CD4-positive, alpha-beta T cell (primary cell): ENCODE data around the gene KRTAP10-8. TPM values are rescaled to one million over a fixed set of nuclear protein-coding genes. Genes with fewer than 3 reads are reported as not detected.

Experiments used
- ATAC-seq: fragments of 200-7000 bp; cut with Tn5 transposase; one replicate; pipeline ENCODE4 v1.10.0; 2022; ENCODE audit warnings: mild to moderate bottlenecking; ENCODE audit not compliant: poor library complexity
- CTCF ChIA-PET: fragments of 350-600 bp; sonication (Branson Sonifier 250); formaldehyde crosslinking; loops from one replicate; lab custom pipeline; 2021; ENCODE audit warnings: antibody characterized with exemption, inconsistent platforms; lab: Charles Lee
- POLR2A ChIA-PET: fragments of 350-600 bp; sonication (Branson Sonifier 250); formaldehyde crosslinking; loops from one replicate; lab custom pipeline; 2021; ENCODE audit warnings: antibody characterized with exemption, inconsistent platforms; lab: Charles Lee
- DNase-seq, 14 experiments: peaks; one replicate each; pipeline ENCODE4 v3.0.0-alpha.2; 2013 to 2020; ENCODE audit warnings: mixed read lengths in 2 of 14
- H3K27ac ChIP-seq, 2 donors: one replicate each; pipeline versions ENCODE4 v1.5.1 to v1.7.0; 2013; ENCODE audit warnings: low read length in 2 of 2, low read depth in 1 of 2, mild to moderate bottlenecking in 1 of 2
- H3K27me3 ChIP-seq, 2 experiments: 1 replicate in 1 of 2; 2 replicates in 1 of 2; pipeline versions ENCODE4 v1.6.1 to v1.7.0; 2013; ENCODE audit warnings: low read length in 2 of 2, control low read depth in 1 of 2, mild to moderate bottlenecking in 1 of 2, moderate library complexity in 1 of 2; ENCODE audit not compliant: insufficient read depth in 2 of 2, control insufficient read depth in 1 of 2
- H3K36me3 ChIP-seq: one replicate; pipeline ENCODE4 v1.6.1; 2013; ENCODE audit warnings: low read length, control low read depth; ENCODE audit not compliant: insufficient read depth
- H3K4me1 ChIP-seq: one replicate; pipeline ENCODE4 v1.6.1; 2013; ENCODE audit warnings: low read length, control low read depth; ENCODE audit not compliant: insufficient read depth
- H3K4me3 ChIP-seq: one replicate; pipeline ENCODE4 v1.5.1; 2013; ENCODE audit warnings: mild to moderate bottlenecking, low read length, moderate library complexity
- H3K9me3 ChIP-seq, 2 experiments: 1 replicate in 1 of 2; 2 replicates in 1 of 2; pipeline versions ENCODE4 v1.6.1 to v1.7.0; 2013; ENCODE audit warnings: low read length in 2 of 2, mild to moderate bottlenecking in 2 of 2, control low read depth in 1 of 2, moderate library complexity in 1 of 2; ENCODE audit not compliant: control insufficient read depth in 1 of 2, insufficient read depth in 1 of 2
- H3K27ac Mint-ChIP-seq: one replicate; pipeline ENCODE4 v1.8.0; 2020; ENCODE audit warnings: mixed read lengths
- H3K27me3 Mint-ChIP-seq: one replicate; pipeline ENCODE4 v1.8.0; 2021; ENCODE audit warnings: mixed read lengths
- H3K36me3 Mint-ChIP-seq: one replicate; pipeline ENCODE4 v1.8.0; 2021; ENCODE audit warnings: low read depth, mixed read lengths
- H3K4me1 Mint-ChIP-seq: one replicate; pipeline ENCODE4 v1.8.0; 2021; ENCODE audit warnings: low read depth, mixed read lengths
- H3K4me3 Mint-ChIP-seq: one replicate; pipeline ENCODE4 v1.8.0; 2020; ENCODE audit warnings: mild to moderate bottlenecking, mixed read lengths
- H3K9me3 Mint-ChIP-seq: one replicate; pipeline ENCODE4 v1.8.0; 2020; ENCODE audit warnings: mixed read lengths
- intact Hi-C, 2 experiments: fragments of 100-400 bp; cut with DNase I in 1 of 2; cut with micrococcal nuclease in 1 of 2; formaldehyde crosslinking; loops; one replicate each; pipeline versions ENCODE4 v1.15.1 to v1.9.0; 2023 to 2025; cut with DNase I, micrococcal nuclease
- total RNA-seq, 174 experiments: library from RNA in 2 of 174; stranded (reverse) in 2 of 174; gene quantifications; one replicate each; pipeline ENCODE4 v1.2.3 and lab custom pipeline; 2021 to 2026
- TF ChIP-seq, protein P1 (sequence below): fragments of 200-600 bp; IDR thresholded peaks from one replicate; pipeline ENCODE4 v1.8.0; 2022; ENCODE audit warnings: antibody characterized with exemption, mild to moderate bottlenecking

The KRTAP10-8 gene
- total RNA-seq, 2 experiments from 2014 or later: not detected

DNA sequence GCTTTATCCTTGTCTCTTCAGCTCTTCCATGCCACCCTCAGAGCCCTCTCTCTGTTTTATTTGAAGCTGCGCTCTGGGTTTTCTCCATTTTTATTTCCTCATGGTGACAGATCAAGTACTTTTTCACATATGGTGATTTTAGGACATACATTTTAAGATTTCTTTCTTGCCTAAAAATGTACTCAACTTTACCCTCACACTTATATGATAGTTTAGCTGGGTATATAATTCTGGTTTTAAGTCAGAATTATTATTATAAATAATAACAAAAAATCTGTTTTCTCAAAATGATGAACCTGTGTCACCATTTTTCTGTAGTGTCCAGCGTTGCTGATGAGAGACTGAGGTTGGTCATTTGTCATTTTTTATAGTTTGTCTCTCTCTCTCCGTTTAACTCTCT lies 30.7 kb upstream of the KRTAP10-8 start:
- intact Hi-C loops: no loop called here
- ATAC-seq: no peak

DNA sequence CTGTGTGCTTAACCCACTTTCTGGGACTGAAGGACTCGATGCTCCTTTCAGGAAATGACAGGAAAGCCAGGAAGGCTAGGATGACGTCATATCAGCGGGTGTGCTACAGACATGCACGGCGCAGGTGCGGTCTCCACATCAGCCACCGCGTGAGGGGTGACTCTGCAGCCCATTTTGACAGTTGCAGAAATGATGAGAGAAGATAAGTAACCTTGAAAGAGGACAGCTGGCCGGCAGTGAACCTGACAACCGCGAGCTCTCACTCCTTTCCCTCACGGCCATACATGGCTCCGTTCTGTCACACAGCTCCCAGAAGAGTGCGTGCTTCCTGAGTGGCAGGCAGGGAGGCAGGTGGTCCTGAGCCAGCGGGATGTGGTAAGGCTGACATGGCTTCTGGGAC lies 29.8 kb upstream of the KRTAP10-8 start:
- intact Hi-C loops: no loop called here
- H3K36me3 Mint-ChIP-seq: no peaks in the 10 kb centered on the region

More for the DNA sequence above, 30.7 kb upstream of the KRTAP10-8 start:
- CTCF ChIA-PET: no interaction called here
- H3K27me3 Mint-ChIP-seq: peaks cover 27% of the 10 kb centered on the region
- no peak overlapping the region for H3K27ac Mint-ChIP-seq
- TF ChIP-seq, protein P1, sequence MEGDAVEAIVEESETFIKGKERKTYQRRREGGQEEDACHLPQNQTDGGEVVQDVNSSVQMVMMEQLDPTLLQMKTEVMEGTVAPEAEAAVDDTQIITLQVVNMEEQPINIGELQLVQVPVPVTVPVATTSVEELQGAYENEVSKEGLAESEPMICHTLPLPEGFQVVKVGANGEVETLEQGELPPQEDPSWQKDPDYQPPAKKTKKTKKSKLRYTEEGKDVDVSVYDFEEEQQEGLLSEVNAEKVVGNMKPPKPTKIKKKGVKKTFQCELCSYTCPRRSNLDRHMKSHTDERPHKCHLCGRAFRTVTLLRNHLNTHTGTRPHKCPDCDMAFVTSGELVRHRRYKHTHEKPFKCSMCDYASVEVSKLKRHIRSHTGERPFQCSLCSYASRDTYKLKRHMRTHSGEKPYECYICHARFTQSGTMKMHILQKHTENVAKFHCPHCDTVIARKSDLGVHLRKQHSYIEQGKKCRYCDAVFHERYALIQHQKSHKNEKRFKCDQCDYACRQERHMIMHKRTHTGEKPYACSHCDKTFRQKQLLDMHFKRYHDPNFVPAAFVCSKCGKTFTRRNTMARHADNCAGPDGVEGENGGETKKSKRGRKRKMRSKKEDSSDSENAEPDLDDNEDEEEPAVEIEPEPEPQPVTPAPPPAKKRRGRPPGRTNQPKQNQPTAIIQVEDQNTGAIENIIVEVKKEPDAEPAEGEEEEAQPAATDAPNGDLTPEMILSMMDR: no peak
- H3K27ac ChIP-seq: no peak overlapping the region
- peaks cover 0 to 10% of the 10 kb centered on the region in 2 experiments for H3K27me3 ChIP-seq
- H3K36me3 ChIP-seq: no peaks in the 10 kb centered on the region
- H3K4me3 ChIP-seq: no peak overlapping the region
- no peaks in the 10 kb centered on the region for H3K36me3 Mint-ChIP-seq
- peaks cover 24% of the 10 kb centered on the region for H3K4me1 Mint-ChIP-seq
- H3K9me3 Mint-ChIP-seq: peaks cover 14% of the 10 kb centered on the region
- DNase-seq: no peak
- peak overlapping the region; percentile 8 for H3K4me3 Mint-ChIP-seq
- peaks cover 12 to 41% of the 10 kb centered on the region in 2 experiments for H3K9me3 ChIP-seq
- H3K4me1 ChIP-seq: peaks cover 3% of the 10 kb centered on the region
- POLR2A ChIA-PET: interaction anchor here (0.6 to 1.5 kb wide), 2 partner anchors 33 to 184 kb away, joined by 3 to 6 read pairs; no protein-coding TSS in a partner anchor

DNA sequence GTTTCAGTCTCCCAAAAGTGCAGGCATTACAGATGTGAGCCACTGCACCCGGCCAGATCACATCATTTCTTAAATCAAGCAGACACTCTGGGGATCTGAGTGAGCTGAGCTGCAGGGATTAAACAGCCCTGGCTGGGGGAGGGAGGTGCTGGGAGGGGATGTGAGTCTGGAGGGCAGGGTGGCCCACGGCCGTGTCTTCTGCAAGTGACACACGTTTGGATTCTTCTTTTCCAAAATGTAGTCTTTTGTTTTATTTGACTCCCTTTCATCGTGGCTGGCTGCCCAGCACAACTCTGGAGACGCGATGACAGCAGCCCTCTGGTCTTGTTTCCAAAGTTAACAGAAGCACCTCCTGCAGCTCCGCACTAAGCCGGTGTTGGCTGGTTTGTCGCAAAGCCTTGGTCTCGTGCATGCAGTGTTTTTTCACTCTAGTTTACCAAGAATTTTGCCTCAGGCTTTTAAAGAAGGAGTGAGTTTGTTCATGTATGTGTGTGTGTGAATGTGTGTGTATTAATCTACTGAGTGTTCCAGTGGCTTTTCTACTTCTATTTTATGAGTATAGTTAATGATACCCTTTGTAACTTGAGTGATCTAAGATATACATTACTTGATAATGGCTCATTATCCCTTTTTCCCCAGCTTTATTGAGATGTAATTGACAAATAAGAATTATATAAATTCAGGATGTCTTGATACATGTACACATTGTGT lies 28.6 kb upstream of the KRTAP10-8 start:
- POLR2A ChIA-PET: no interaction called here

More for the DNA sequence above, 29.8 kb upstream of the KRTAP10-8 start:
- H3K9me3 Mint-ChIP-seq: peaks cover 9% of the 10 kb centered on the region
- H3K4me1 Mint-ChIP-seq: peaks cover 24% of the 10 kb centered on the region
- Histone ChIP-seq H3K36me3 (no peaks in the 10 kb centered on the region), H3K4me1 (peaks cover 3% of the 10 kb centered on the region), H3K9me3 (peaks cover 5 to 41% of the 10 kb centered on the region in 2 experiments), H3K4me3 (no peak overlapping the region), H3K27ac (no peak overlapping the region), H3K27me3 (peaks cover 0 to 12% of the 10 kb centered on the region in 2 experiments)
- TF ChIP-seq, protein P1: no peak
- CTCF ChIA-PET: no interaction called here
- DNase-seq: no peak
- no peak overlapping the region for H3K4me3 Mint-ChIP-seq
- no peak overlapping the region for H3K27ac Mint-ChIP-seq
- ATAC-seq: no peak
- peaks cover 33% of the 10 kb centered on the region for H3K27me3 Mint-ChIP-seq
- POLR2A ChIA-PET: no interaction called here

More for the DNA sequence above, 28.6 kb upstream of the KRTAP10-8 start:
- ATAC-seq (no peak), DNase-seq (no peak)
- CTCF ChIA-PET: no interaction called here
- H3K9me3 Mint-ChIP-seq: peaks cover 2% of the 10 kb centered on the region
- intact Hi-C loops: no loop called here
- Histone ChIP-seq H3K27ac (no peak overlapping the region), H3K27me3 (peaks cover 0 to 12% of the 10 kb centered on the region in 2 experiments), H3K4me1 (peaks cover 3% of the 10 kb centered on the region), H3K4me3 (no peak overlapping the region), H3K9me3 (peaks cover 4 to 35% of the 10 kb centered on the region in 2 experiments), H3K36me3 (no peaks in the 10 kb centered on the region)
- H3K4me1 Mint-ChIP-seq: peaks cover 24% of the 10 kb centered on the region
- H3K4me3 Mint-ChIP-seq: no peak overlapping the region
- no peaks in the 10 kb centered on the region for H3K36me3 Mint-ChIP-seq
- TF ChIP-seq, protein P1: no peak
- H3K27me3 Mint-ChIP-seq: peaks cover 44% of the 10 kb centered on the region
- H3K27ac Mint-ChIP-seq: no peak overlapping the region
